DMS 273 treated with DMSO at 0.1 percent for 48 hours (cell line): ENCODE results near the gene MDK.

Experiments
- DNase-seq: peaks from one replicate; lab custom pipeline; 2025; lab: John Stamatoyannopoulos, UW

Gene MDK

GRCh38 chr11:46404476-46405017 is 23.1 kb downstream of the MDK start:
- no peak for DNase-seq

GRCh38 chr11:46407635-46408034 is 26.2 kb downstream of the MDK start:
- no peak for DNase-seq

- no peak for DNase-seq
Measured at GRCh38 chr11:46408407-46408986, 27.0 kb downstream of the MDK start.

- DNase-seq = no peak
Measured at GRCh38 chr11:46410021-46410420, 28.6 kb downstream of the MDK start.

GRCh38 chr11:46413760-46414465 is 32.4 kb downstream of the MDK start:
- no peak for DNase-seq

GRCh38 chr11:46414466-46414796 is 33.0 kb downstream of the MDK start:
- DNase-seq = no peak

- DNase-seq = no peak
Measured at GRCh38 chr11:46414879-46415278, 33.4 kb downstream of the MDK start.

GRCh38 chr11:46417711-46418110 is 36.2 kb downstream of the MDK start:
- no peak for DNase-seq

- DNase-seq = no peak
Measured at GRCh38 chr11:46418751-46419150, 37.3 kb downstream of the MDK start.

- no peak for DNase-seq
Measured at GRCh38 chr11:46420513-46420912, 39.0 kb downstream of the MDK start.

GRCh38 chr11:46421257-46421880 is 39.9 kb downstream of the MDK start:
- no peak for DNase-seq

- no peak for DNase-seq
Measured at GRCh38 chr11:46422588-46422987, 41.1 kb downstream of the MDK start.

GRCh38 chr11:46426233-46426991 is 44.9 kb downstream of the MDK start:
- DNase-seq = no peak

- DNase-seq = no peak
Measured at GRCh38 chr11:46427364-46427763, 45.9 kb downstream of the MDK start.

GRCh38 chr11:46429717-46430116 is 48.2 kb downstream of the MDK start:
- no peak for DNase-seq

- DNase-seq = no peak
Measured at GRCh38 chr11:46431211-46431610, 49.7 kb downstream of the MDK start.
